Measurements from ENCODE around the gene RASAL2. TPM values are rescaled to one million over a fixed set of nuclear protein-coding genes. Genes with fewer than 3 reads are reported as not detected.

The RASAL2 gene
- total and polyA plus RNA-seq, 2 of the 13 experiments (the other 11 are each of a cell fraction or from before 2014, with no cell fraction given): 5.4 to 5.9 TPM

DNA sequence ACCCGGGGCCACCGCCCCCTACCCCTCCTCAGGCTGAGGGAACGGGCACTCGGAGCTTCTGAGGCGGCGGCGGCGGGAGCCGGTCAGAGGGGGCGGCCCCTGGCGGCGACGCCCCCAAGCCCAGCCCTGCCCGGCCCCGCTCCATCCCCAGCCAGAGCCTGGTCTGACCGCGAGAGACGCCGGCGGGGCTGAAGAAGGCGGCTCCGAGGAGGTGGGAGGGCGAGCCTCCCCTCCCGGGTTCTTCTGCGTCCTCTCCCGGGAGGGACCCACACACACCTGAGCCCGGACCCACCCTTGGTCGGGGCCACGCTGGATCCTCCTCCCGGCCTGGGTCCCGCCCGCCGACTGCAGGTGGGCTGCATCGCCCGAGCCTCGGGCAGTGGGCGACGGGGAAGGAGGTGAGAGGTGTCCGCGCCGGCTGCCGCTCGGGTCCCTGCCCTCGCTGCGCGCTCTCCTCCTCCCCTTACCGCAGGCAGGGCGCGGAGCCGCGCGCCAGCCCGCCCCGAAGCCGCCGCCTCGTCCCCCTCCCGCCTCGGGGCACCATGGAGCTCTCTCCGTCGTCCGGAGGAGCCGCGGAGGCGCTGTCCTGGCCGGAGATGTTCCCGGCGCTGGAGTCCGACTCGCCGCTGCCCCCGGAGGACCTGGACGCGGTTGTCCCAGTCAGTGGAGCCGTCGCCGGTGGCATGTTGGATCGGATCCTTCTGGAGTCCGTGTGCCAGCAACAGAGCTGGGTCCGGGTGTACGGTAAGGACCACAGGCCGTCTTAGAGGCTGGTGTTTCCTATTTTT lies at the start of gene RASAL2 (continued):
- TF ChIP-seq, protein P1, sequence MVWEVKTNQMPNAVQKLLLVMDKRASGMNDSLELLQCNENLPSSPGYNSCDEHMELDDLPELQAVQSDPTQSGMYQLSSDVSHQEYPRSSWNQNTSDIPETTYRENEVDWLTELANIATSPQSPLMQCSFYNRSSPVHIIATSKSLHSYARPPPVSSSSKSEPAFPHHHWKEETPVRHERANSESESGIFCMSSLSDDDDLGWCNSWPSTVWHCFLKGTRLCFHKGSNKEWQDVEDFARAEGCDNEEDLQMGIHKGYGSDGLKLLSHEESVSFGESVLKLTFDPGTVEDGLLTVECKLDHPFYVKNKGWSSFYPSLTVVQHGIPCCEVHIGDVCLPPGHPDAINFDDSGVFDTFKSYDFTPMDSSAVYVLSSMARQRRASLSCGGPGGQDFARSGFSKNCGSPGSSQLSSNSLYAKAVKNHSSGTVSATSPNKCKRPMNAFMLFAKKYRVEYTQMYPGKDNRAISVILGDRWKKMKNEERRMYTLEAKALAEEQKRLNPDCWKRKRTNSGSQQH (CRISPR knock-in tag; IDR thresholded peaks at IDR 0.05; ENCODE audit: low read depth): no peak
- no peak for TF ChIP-seq TCF7L2 (IDR thresholded peaks at IDR 0.05; ENCODE audit: low read depth, low read length)
- no peak for TF ChIP-seq ZNF746 (CRISPR knock-in tag; IDR thresholded peaks at IDR 0.05)
- no peak for TF ChIP-seq ZNF383 (CRISPR knock-in tag; IDR thresholded peaks at IDR 0.05; ENCODE audit: borderline replicate concordance)
- no peak for TF ChIP-seq ZNF207 (IDR thresholded peaks at IDR 0.05; ENCODE audit: borderline replicate concordance)
- TF ChIP-seq, protein P2, sequence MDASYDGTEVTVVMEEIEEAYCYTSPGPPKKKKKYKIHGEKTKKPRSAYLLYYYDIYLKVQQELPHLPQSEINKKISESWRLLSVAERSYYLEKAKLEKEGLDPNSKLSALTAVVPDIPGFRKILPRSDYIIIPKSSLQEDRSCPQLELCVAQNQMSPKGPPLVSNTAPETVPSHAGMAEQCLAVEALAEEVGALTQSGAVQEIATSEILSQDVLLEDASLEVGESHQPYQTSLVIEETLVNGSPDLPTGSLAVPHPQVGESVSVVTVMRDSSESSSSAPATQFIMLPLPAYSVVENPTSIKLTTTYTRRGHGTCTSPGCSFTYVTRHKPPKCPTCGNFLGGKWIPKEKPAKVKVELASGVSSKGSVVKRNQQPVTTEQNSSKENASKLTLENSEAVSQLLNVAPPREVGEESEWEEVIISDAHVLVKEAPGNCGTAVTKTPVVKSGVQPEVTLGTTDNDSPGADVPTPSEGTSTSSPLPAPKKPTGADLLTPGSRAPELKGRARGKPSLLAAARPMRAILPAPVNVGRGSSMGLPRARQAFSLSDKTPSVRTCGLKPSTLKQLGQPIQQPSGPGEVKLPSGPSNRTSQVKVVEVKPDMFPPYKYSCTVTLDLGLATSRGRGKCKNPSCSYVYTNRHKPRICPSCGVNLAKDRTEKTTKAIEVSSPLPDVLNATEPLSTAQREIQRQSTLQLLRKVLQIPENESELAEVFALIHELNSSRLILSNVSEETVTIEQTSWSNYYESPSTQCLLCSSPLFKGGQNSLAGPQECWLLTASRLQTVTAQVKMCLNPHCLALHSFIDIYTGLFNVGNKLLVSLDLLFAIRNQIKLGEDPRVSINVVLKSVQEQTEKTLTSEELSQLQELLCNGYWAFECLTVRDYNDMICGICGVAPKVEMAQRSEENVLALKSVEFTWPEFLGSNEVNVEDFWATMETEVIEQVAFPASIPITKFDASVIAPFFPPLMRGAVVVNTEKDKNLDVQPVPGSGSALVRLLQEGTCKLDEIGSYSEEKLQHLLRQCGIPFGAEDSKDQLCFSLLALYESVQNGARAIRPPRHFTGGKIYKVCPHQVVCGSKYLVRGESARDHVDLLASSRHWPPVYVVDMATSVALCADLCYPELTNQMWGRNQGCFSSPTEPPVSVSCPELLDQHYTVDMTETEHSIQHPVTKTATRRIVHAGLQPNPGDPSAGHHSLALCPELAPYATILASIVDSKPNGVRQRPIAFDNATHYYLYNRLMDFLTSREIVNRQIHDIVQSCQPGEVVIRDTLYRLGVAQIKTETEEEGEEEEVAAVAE (CRISPR knock-in tag; IDR thresholded peaks at IDR 0.05; ENCODE audit: borderline replicate concordance): no peak
- no peak for TF ChIP-seq GATAD1 (CRISPR knock-in tag; IDR thresholded peaks at IDR 0.05)
- no peak for TF ChIP-seq MTF2 (CRISPR knock-in tag; IDR thresholded peaks at IDR 0.05; ENCODE audit: borderline replicate concordance)
- TF ChIP-seq, protein P3, sequence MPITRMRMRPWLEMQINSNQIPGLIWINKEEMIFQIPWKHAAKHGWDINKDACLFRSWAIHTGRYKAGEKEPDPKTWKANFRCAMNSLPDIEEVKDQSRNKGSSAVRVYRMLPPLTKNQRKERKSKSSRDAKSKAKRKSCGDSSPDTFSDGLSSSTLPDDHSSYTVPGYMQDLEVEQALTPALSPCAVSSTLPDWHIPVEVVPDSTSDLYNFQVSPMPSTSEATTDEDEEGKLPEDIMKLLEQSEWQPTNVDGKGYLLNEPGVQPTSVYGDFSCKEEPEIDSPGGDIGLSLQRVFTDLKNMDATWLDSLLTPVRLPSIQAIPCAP (CRISPR knock-in tag; IDR thresholded peaks at IDR 0.05; ENCODE audit: low read depth): no peak
- TF ChIP-seq ZNF292 (CRISPR knock-in tag; IDR thresholded peaks at IDR 0.05; ENCODE audit: borderline replicate concordance, low read depth): peak; percentile 54; the same call in 1 of the 2 replicates
- no peak for TF ChIP-seq ZNF326 (CRISPR knock-in tag; IDR thresholded peaks at IDR 0.05; ENCODE audit: borderline replicate concordance)
- TF ChIP-seq, protein P4, sequence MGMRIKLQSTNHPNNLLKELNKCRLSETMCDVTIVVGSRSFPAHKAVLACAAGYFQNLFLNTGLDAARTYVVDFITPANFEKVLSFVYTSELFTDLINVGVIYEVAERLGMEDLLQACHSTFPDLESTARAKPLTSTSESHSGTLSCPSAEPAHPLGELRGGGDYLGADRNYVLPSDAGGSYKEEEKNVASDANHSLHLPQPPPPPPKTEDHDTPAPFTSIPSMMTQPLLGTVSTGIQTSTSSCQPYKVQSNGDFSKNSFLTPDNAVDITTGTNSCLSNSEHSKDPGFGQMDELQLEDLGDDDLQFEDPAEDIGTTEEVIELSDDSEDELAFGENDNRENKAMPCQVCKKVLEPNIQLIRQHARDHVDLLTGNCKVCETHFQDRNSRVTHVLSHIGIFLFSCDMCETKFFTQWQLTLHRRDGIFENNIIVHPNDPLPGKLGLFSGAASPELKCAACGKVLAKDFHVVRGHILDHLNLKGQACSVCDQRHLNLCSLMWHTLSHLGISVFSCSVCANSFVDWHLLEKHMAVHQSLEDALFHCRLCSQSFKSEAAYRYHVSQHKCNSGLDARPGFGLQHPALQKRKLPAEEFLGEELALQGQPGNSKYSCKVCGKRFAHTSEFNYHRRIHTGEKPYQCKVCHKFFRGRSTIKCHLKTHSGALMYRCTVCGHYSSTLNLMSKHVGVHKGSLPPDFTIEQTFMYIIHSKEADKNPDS (CRISPR knock-in tag; IDR thresholded peaks at IDR 0.05): no peak
- TF ChIP-seq RAD51 (IDR thresholded peaks at IDR 0.05; ENCODE audit: borderline replicate concordance): no peak
- no peak for TF ChIP-seq ZNF75D (CRISPR knock-in tag; IDR thresholded peaks at IDR 0.05; ENCODE audit: borderline replicate concordance)
- TF ChIP-seq, protein P5, sequence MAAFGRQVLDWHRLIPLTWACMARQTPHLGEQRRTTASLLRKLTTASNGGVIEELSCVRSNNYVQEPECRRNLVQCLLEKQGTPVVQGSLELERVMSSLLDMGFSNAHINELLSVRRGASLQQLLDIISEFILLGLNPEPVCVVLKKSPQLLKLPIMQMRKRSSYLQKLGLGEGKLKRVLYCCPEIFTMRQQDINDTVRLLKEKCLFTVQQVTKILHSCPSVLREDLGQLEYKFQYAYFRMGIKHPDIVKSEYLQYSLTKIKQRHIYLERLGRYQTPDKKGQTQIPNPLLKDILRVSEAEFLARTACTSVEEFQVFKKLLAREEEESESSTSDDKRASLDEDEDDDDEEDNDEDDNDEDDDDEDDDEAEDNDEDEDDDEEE (CRISPR knock-in tag; IDR thresholded peaks at IDR 0.05): no peak
- no peak for TF ChIP-seq FOXO1 (CRISPR knock-in tag; IDR thresholded peaks at IDR 0.05)
- TF ChIP-seq MAFK (conservative IDR thresholded peaks at IDR 0.05 in 1 of 2, IDR thresholded peaks at IDR 0.05 in 1 of 2; ENCODE audit: low read length in 2 of 2): no peak
- no peak; the same call in 1 of the 2 replicates for TF ChIP-seq ISL2 (CRISPR knock-in tag; IDR thresholded peaks at IDR 0.05)
- no peak for TF ChIP-seq ZBTB20 (CRISPR knock-in tag; IDR thresholded peaks at IDR 0.05; ENCODE audit: borderline replicate concordance, low read depth)

All from HepG2 (cell line).